ELF-1 (cell line): ENCODE data around the gene RNF25.

Experiments
- DNase-seq: peaks from one replicate; pipeline ENCODE4 v3.0.0-alpha.2; 2016; ENCODE audit warnings: low read depth, low spot score

Gene RNF25

GRCh38 chr2:218626369-218626768 is 45.4 kb downstream of the RNF25 start:
- no peak for DNase-seq

- DNase-seq, result no peak
Measured at GRCh38 chr2:218623366-218623705, 48.5 kb downstream of the RNF25 start.

GRCh38 chr2:218622606-218623365 is 49.0 kb downstream of the RNF25 start:
- DNase-seq, result no peak

- no peak for DNase-seq
Measured at GRCh38 chr2:218621007-218621406, 50.8 kb downstream of the RNF25 start.

GRCh38 chr2:218618102-218618860 is 53.5 kb downstream of the RNF25 start:
- peak; percentile 18 for DNase-seq

GRCh38 chr2:218615868-218616315 is 55.9 kb downstream of the RNF25 start:
- no peak for DNase-seq
